Left ventricle myocardium inferior (tissue), 1 donor: ENCODE results near the gene MARVELD2. TPM values are rescaled to one million over a fixed set of nuclear protein-coding genes. Genes with fewer than 3 reads are reported as not detected.
A peak's percentile ranks its signal among the peaks of the same experiment; 100 is the strongest.
"Not testable (repeated sequence)": the region's sequence is repeated elsewhere in the genome, so short reads cannot be mapped to it uniquely, and the experiment has no call there.

Experiments
- DNase-seq: peaks from one replicate; pipeline ENCODE4 v3.0.0-alpha.2; 2020
- H3K27ac ChIP-seq: fragments of 200-600 bp; replicated peaks from 2 replicates; pipeline ENCODE4 v1.8.0; 2021
- H3K27me3 ChIP-seq: fragments of 200-600 bp; 2 replicates; pipeline ENCODE4 v1.8.0; 2021; ENCODE audit warnings: low read depth
- H3K36me3 ChIP-seq: fragments of 200-600 bp; 2 replicates; pipeline ENCODE4 v1.8.0; 2021
- H3K4me1 ChIP-seq: fragments of 200-600 bp; 2 replicates; pipeline ENCODE4 v1.8.0; 2021
- H3K4me3 ChIP-seq: fragments of 200-600 bp; 2 replicates; pipeline ENCODE4 v1.8.0; 2021; ENCODE audit warnings: mild to moderate bottlenecking, moderate library complexity
- H3K9me3 ChIP-seq: fragments of 200-600 bp; replicated peaks from 2 replicates; pipeline ENCODE4 v1.8.0; 2021
- CTCF ChIP-seq: fragments of 200-600 bp; IDR thresholded peaks from 2 replicates; pipeline ENCODE4 v1.8.0; 2021; ENCODE audit warnings: antibody characterized with exemption, mild to moderate bottlenecking, borderline replicate concordance
- intact Hi-C: fragments of 100-400 bp; cut with micrococcal nuclease; formaldehyde crosslinking; loops from one replicate; pipeline ENCODE4 v1.11.0; 2022
- long read RNA-seq: library from polyadenylated mRNA; unstranded; transcript quantifications from one replicate; pipeline ENCODE4 v2.0.0, GENCODE V29; 2021
- total RNA-seq: library from RNA; stranded (reverse); fragmentation: NEBNext Ultra II Directional; extraction: Animal tissue kit (Norgen Biotek cat#: 25700); gene quantifications from one replicate; pipeline ENCODE4 v1.2.1, GENCODE V29; 2021
- donor health status: DM: no; HTN: yes; CAD: no; lungs with severe emphysema.

The MARVELD2 gene
- total RNA-seq = 0.96 TPM
- long read RNA-seq, full-length matches to known transcripts = 3 of 3 reads
- long read RNA-seq, partial matches to known transcripts = 0 of 3 reads
- long read RNA-seq, other reads (novel, unspliced or antisense) = 0 of 3 reads

- Histone ChIP-seq H3K4me1 (peaks cover 12% of the 10 kb centered on the region), H3K9me3 (no peaks in the 10 kb centered on the region), H3K36me3 (peaks cover 51% of the 10 kb centered on the region), H3K27me3 (no peaks in the 10 kb centered on the region), H3K4me3 (peak within 1 kb of the TSS; percentile 74), H3K27ac (no peak within 1 kb of the TSS)
- TF ChIP-seq CTCF = peak; percentile 44
- peak; percentile 63 for DNase-seq
- intact Hi-C loops = no loop called here
These were observed at the start of gene MARVELD2 for GRCh38 chr5:69414885-69415583. Gene MARVELD2 (plus strand): TSS chr5:69415116. CDS start chr5:69419386, 4,270 bp downstream.

GRCh38 chr5:69367697-69368279 is 47.1 kb upstream of the MARVELD2 start:
- peaks cover 59% of the 10 kb centered on the region for H3K4me1 ChIP-seq
- DNase-seq = no peak
- H3K27ac ChIP-seq = no peak overlapping the region
- no peaks in the 10 kb centered on the region for H3K27me3 ChIP-seq
- peak overlapping the region; percentile 89 for H3K4me3 ChIP-seq
- TF ChIP-seq CTCF = no peak
- intact Hi-C loops = no loop called here
- no peaks in the 10 kb centered on the region for H3K9me3 ChIP-seq
- H3K36me3 ChIP-seq = peaks cover 34% of the 10 kb centered on the region

GRCh38 chr5:69368458-69369339 is 46.2 kb upstream of the MARVELD2 start:
- H3K27ac ChIP-seq = peak overlapping the region; percentile 97
- peaks cover 25% of the 10 kb centered on the region for H3K36me3 ChIP-seq
- no peak for DNase-seq
- peak overlapping the region; percentile 89 for H3K4me3 ChIP-seq
- H3K4me1 ChIP-seq = peaks cover 59% of the 10 kb centered on the region
- TF ChIP-seq CTCF = no peak
- no peaks in the 10 kb centered on the region for H3K9me3 ChIP-seq
- intact Hi-C loops = no loop called here
- H3K27me3 ChIP-seq = no peaks in the 10 kb centered on the region

DNA sequence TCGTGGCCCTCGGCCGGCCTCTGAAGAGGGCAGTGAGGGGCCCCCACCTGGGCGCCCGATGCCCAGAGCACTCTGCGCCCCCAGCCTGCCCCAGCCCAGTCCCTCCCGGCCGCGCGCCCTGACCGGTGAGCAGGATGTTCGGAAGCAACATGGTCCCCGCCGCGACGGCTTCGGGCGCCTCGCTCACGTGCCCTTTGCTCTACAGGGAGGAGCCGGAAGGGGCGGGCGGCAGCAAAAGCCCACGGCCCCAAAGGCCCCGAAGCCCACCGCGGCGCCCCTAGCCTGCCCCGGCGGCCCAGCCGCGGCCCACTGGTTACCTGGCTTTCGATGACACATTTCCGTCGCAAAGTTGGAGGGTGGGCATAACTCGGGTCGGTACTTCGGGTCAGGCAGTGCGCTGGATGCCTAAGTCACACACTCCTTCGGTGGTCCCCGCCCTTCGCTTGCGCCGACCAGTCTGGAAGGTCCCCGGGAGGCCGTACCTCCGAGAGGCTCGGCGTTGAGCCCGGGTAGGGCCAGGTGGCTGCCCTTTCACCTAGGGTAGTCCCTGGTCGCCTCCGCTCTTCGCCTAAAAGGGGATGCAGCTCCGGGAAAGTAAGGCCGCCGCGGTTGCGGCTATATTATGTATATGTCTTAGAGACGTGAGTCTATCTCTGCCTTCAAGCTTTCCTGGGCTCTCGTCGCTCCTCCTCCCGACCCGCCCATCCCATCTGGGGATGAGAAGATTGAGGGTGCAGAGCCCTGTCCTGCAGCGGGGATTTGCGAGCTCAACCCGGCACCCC is 45.4 kb upstream of the MARVELD2 start, which contains the start of the genes AK6, RAD17 and TAF9:
Gene AK6 (minus strand): TSS at position 181 of the 782 bp plus-strand sequence. CDS start 30 bp downstream, at position 151.
Gene RAD17 (plus strand): TSS at position 479 of the 782 bp plus-strand sequence. CDS start 2,391 bp downstream, outside the sequence.
Gene TAF9 (minus strand): TSS at position 181 of the 782 bp plus-strand sequence. CDS start 3,783 bp downstream, outside the sequence.
- peak; percentile 94 for DNase-seq
- Histone ChIP-seq H3K27ac (peak within 1 kb of the TSS; percentile 97), H3K9me3 (no peaks in the 10 kb centered on the region), H3K27me3 (no peaks in the 10 kb centered on the region), H3K4me1 (peaks cover 57% of the 10 kb centered on the region), H3K36me3 (peaks cover 27% of the 10 kb centered on the region), H3K4me3 (peak within 1 kb of the TSS; percentile 89)
- TF ChIP-seq CTCF = no peak
- intact Hi-C loops = no loop called here

DNA sequence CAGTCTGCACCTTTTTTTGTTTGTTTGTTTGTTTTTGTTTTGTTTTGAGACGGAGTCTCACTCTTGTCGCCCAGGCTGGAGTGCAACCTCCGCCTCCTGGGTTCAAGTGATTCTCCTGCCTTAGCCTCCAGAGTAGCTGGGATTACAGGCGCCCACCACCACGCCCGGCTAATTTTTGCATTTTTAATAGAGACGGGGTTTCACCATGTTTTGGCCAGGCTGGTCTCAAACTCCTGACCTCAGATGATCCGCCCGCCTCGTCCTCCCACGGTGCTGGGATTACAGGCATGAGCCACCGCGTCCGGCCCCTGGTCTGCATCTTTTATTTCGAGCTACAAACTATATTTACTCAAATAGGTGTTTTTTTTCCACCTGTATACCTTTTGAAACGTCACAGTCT is 44.6 kb upstream of the MARVELD2 start:
- peaks cover 30% of the 10 kb centered on the region for H3K36me3 ChIP-seq
- DNase-seq, intact Hi-C loops, H3K9me3 ChIP-seq, H3K27me3 ChIP-seq: not testable (repeated sequence)
- H3K27ac ChIP-seq = peak overlapping the region; percentile 97
- H3K4me1 ChIP-seq = peaks cover 49% of the 10 kb centered on the region
- peak overlapping the region; percentile 89 for H3K4me3 ChIP-seq
